Activated naive CD4-positive, alpha-beta T cell (primary cell): ENCODE data around the gene PLXDC2.
"Not testable (repeated sequence)": the region's sequence is repeated elsewhere in the genome, so short reads cannot be mapped to it uniquely, and the experiment has no call there.

Experiments
- DNase-seq, 4 experiments: peaks; one replicate each; lab custom pipeline; 2025; lab: John Stamatoyannopoulos, UW

Gene PLXDC2

GRCh38 chr10:20045100-20045499, 228.9 kb downstream of the PLXDC2 start:
- not testable (repeated sequence) for DNase-seq

GRCh38 chr10:20048161-20048560, 231.9 kb downstream of the PLXDC2 start:
- no peak for DNase-seq

GRCh38 chr10:20058135-20058534, 241.9 kb downstream of the PLXDC2 start:
- DNase-seq, result no peak

- no peak for DNase-seq
Measured at GRCh38 chr10:20059084-20059835, 243.0 kb downstream of the PLXDC2 start.

GRCh38 chr10:20065814-20066213, 249.6 kb downstream of the PLXDC2 start:
- DNase-seq, result no peak

- DNase-seq, result no peak
Measured at GRCh38 chr10:20073167-20073566, 256.9 kb downstream of the PLXDC2 start.

GRCh38 chr10:20075713-20076112, 259.5 kb downstream of the PLXDC2 start:
- DNase-seq, result no peak

GRCh38 chr10:20084451-20084850, 268.2 kb downstream of the PLXDC2 start:
- no peak for DNase-seq

- DNase-seq, result no peak
Measured at GRCh38 chr10:20085115-20085514, 268.9 kb downstream of the PLXDC2 start.

- DNase-seq, result no peak
Measured at GRCh38 chr10:20087353-20087752, 271.1 kb downstream of the PLXDC2 start.

GRCh38 chr10:20088061-20088701, 271.9 kb downstream of the PLXDC2 start:
- no peak for DNase-seq

- DNase-seq, result no peak
Measured at GRCh38 chr10:20089879-20090278, 273.6 kb downstream of the PLXDC2 start.

GRCh38 chr10:20090831-20091230, 274.6 kb downstream of the PLXDC2 start:
- no peak for DNase-seq

- no peak for DNase-seq
Measured at GRCh38 chr10:20091698-20092097, 275.5 kb downstream of the PLXDC2 start.

- DNase-seq, result no peak
Measured at GRCh38 chr10:20093600-20093999, 277.4 kb downstream of the PLXDC2 start.

- DNase-seq, result no peak
Measured at GRCh38 chr10:20094226-20094976, 278.2 kb downstream of the PLXDC2 start.

- DNase-seq, result no peak
Measured at GRCh38 chr10:20100171-20100570, 283.9 kb downstream of the PLXDC2 start.

- DNase-seq, result no peak
Measured at GRCh38 chr10:20105236-20105635, 289.0 kb downstream of the PLXDC2 start.

GRCh38 chr10:20105931-20106330, 289.7 kb downstream of the PLXDC2 start:
- no peak for DNase-seq

GRCh38 chr10:20108021-20108420, 291.8 kb downstream of the PLXDC2 start:
- DNase-seq, result no peak

- no peak for DNase-seq
Measured at GRCh38 chr10:20109613-20110012, 293.4 kb downstream of the PLXDC2 start.

GRCh38 chr10:20110125-20111100, 294.2 kb downstream of the PLXDC2 start:
- DNase-seq, result no peak
